HS-5 (cell line): ENCODE results near the gene RAI1.

ENCODE experiments used
- DNase-seq: peaks from one replicate; pipeline ENCODE4 v3.0.0-alpha.2; 2012; ENCODE audit warnings: low read depth

RAI1 gene

GRCh38 chr17:17700251-17700969 is 19.2 kb downstream of the RAI1 start:
- DNase-seq = no peak

GRCh38 chr17:17701112-17701511 is 19.9 kb downstream of the RAI1 start:
- DNase-seq = no peak

DNA sequence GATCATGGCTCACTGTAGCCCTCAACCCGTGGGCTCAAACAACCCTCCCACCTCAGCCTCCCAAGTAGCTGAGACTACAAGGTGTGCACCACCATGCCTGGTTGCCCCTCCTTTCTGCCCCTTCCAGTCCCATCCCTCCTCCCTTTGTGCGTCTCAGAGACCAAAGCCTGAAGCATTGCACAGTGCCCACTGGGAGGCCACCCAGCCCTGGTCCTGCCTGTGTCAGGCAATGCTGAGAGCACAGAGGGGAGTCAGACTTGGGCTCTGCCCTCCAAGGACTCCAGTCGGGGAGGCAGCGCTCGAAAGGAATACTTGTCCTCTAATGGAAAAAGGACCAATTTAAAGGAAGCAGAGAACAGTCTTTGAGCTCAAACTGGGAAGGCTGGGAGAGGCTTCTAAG is 20.4 kb downstream of the RAI1 start:
- DNase-seq = no peak

- DNase-seq = no peak
Measured at GRCh38 chr17:17702449-17703139, 21.3 kb downstream of the RAI1 start.

DNA sequence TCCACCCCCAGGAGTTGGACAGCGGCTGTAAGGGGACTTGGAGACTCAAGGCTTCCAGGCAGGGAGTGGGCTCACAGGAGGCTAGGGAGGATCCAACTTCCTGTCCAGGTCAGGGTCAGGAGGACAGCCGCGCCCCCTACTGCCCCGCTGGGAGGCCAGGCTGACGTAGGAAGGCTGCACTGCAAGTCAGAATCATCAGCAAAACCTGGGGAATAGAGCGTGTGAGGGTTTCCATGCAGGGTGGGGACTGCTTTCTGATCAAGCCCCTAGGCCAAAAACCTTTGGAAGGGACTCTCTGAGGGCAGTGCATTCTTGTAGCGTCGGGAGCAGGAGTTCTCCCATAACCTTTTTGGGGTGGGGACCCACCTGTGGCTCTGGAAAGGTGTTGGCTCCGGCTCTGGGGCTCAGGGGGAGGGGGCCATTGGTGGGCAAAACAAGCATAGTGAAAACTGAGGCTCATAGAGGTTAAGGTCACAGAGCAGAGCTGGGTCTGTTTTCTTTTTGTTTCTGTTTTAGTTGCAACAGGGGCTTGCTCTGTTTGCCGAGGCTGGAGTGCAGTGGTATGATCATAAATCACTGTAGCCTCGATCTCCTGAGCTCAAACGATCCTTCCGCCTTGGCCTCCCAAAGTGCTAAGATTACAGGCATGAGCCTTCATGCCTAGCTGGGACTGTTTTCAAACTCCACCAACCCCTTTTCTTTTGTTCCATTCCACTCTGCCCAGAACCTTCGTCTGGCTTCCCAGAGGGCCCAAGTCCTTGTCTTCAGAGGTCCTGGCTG is 22.1 kb downstream of the RAI1 start:
- DNase-seq = no peak

- no peak for DNase-seq
Measured at GRCh38 chr17:17704931-17705330, 23.7 kb downstream of the RAI1 start.

DNA sequence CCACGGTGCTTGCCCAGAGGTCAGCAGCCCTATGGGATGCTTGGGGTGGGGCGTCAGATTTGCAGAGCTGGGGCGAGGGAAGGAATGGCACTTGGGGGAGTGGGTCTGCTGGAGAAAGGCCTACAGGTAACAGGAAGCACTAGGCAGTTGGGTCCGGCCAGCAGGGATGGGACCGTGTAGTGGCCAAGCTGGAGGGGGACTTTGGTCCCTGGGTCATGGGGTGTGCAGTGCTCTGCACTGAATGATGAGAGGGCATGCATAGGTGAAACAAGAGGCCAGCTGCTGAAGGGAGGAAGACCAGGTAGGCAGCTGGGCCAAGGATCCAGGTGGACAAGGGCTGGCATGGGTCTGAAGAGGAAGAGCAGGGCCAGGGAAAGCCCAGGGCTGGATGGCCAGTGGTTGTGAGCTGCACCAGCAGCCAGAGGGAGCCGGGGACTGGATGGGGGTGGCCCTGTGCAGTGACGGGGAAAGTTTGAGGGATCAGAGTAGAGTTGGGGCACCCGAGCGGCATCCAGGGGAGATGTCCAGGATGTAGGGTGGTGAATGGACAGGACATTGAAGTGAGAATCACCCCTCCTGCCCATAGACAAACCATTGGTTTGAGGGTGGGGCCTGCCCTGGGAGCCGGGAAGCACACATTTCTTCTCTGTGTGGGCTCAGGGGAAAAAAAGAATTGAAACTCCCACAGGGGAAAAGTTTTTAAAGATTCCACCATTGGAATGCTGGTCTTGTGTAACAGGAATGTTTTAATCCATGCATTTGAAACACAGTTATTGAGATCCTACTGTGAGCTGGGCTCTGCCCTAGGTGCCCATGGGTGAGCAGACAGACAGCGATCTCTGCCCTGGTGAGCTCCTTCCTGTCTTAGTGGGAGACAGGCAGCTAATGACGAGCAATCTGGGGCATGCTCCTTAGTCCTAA is 25.1 kb downstream of the RAI1 start:
- no peak for DNase-seq

DNA sequence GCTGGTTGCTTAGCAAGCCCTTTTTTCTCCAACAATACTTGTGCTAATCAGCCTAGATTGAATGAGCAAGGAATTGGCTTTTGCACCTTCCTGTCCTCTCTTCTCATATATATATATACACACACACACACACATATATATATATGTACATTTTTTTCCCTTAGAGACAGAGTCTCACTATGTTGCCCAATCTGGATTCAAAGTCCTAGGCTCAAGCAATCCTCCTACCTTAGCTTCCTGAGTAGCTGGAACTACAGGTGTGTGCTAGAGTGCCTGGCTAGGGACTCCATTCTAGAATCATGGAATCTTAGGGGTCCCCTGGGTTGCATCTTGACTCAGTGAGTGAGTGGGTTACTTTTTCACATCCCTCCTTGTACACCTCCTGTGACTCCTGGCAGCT is 27.0 kb downstream of the RAI1 start:
- no peak for DNase-seq

DNA sequence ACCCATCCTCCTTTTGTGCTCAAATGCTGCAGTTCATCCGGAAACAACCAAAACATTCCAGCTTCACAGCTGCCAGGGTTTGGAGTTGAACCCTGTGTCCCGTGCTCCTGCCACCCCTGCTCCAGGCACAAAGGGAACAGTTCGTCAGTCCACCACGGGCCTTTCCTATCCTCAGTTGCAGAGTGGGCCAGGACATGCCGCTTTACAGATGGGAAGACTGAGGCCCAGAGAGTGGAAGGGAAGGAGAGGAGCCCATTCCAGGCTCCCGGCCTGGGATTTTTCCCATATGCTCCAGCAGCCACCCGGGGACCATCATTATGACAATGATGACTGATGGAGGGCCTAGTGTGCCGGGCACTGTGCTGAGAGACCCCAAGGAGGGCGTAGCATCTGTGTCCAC is 27.6 kb downstream of the RAI1 start:
- no peak for DNase-seq

GRCh38 chr17:17709815-17710321 is 28.6 kb downstream of the RAI1 start:
- DNase-seq = no peak

GRCh38 chr17:17710355-17710727 is 29.1 kb downstream of the RAI1 start:
- DNase-seq = no peak

- DNase-seq = peak; percentile 72
Measured at GRCh38 chr17:17710728-17711541, 29.7 kb downstream of the RAI1 start.

GRCh38 chr17:17711641-17712162 is 30.4 kb downstream of the RAI1 start:
- no peak for DNase-seq

- DNase-seq = peak; percentile 87
Measured at GRCh38 chr17:17712268-17712924, 31.1 kb downstream of the RAI1 start.

DNA sequence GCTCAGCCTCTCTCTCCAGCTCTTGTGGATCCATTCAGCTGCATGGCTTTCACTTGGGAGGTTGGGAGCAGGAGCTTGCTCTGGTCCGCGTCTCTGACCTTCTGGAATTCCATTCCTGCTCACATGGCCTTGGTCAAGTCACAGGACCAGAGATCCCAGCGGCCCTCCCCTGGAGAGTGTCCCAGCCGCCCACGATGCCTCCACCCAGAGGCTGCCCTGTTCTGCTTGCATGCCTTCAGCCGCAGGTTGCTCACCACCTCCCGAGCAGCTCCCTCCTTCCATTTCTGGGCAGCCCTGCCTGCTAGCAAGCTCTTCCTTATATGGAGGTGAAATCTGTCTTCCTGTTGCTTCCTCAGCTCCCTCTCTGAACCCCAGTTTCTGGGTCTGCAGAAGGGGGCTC is 32.6 kb downstream of the RAI1 start:
- DNase-seq = no peak

- DNase-seq = no peak
Measured at GRCh38 chr17:17714261-17714866, 33.1 kb downstream of the RAI1 start.

GRCh38 chr17:17714879-17715278 is 33.6 kb downstream of the RAI1 start:
- no peak for DNase-seq

- DNase-seq = no peak
Measured at GRCh38 chr17:17716837-17717523, 35.7 kb downstream of the RAI1 start.

- no peak for DNase-seq
Measured at GRCh38 chr17:17718251-17718650, 37.0 kb downstream of the RAI1 start.
